CD4-positive, alpha-beta memory T cell (primary cell): ENCODE data around the gene STAB1. TPM values are rescaled to one million over a fixed set of nuclear protein-coding genes. Genes with fewer than 3 reads are reported as not detected.

ENCODE experiments used
- CTCF ChIA-PET: fragments of 350-600 bp; sonication (Branson Sonifier 250); formaldehyde crosslinking; loops from one replicate; lab custom pipeline; 2021; ENCODE audit warnings: inconsistent platforms; ENCODE audit not compliant: partially characterized antibody; lab: Charles Lee
- POLR2A ChIA-PET: fragments of 350-600 bp; sonication (Branson Sonifier 250); formaldehyde crosslinking; loops from one replicate; lab custom pipeline; 2021; ENCODE audit not compliant: partially characterized antibody; lab: Charles Lee
- DNase-seq, 5 donors: peaks; one replicate each; pipeline versions ENCODE4 v3.0.0 to v3.0.0-alpha.2; 2020 to 2022; ENCODE audit warnings: mixed read lengths in 1 of 5
- H3K27ac ChIP-seq: one replicate; pipeline ENCODE4 v1.7.0; 2013; ENCODE audit warnings: low read depth, low read length
- H3K27me3 ChIP-seq: 2 replicates; pipeline ENCODE4 v1.7.0; 2013; ENCODE audit warnings: mild to moderate bottlenecking, low read length, moderate library complexity; ENCODE audit not compliant: insufficient read depth
- H3K36me3 ChIP-seq: 2 replicates; pipeline ENCODE4 v1.7.0; 2013; ENCODE audit warnings: mild to moderate bottlenecking, low read length, moderate library complexity; ENCODE audit not compliant: insufficient read depth
- H3K4me1 ChIP-seq: 2 replicates; pipeline ENCODE4 v1.7.0; 2013; ENCODE audit warnings: mild to moderate bottlenecking, low read length, moderate library complexity; ENCODE audit not compliant: insufficient read depth
- H3K4me3 ChIP-seq, 2 donors: one replicate each; pipeline ENCODE4 v1.7.0; 2013; ENCODE audit warnings: low read length in 2 of 2, mild to moderate bottlenecking in 1 of 2
- H3K9me3 ChIP-seq, 2 donors: one replicate each; pipeline ENCODE4 v1.7.0; 2013; ENCODE audit warnings: low read length in 2 of 2, control low read depth in 1 of 2; ENCODE audit not compliant: control insufficient read depth in 1 of 2
- H3K27ac Mint-ChIP-seq, 7 donors: one replicate each; pipeline ENCODE4 v1.8.0; 2020 to 2021; ENCODE audit warnings: mixed read lengths in 7 of 7, mild to moderate bottlenecking in 6 of 7, inconsistent platforms in 3 of 7, moderate library complexity in 3 of 7
- H3K27me3 Mint-ChIP-seq, 2 donors: one replicate each; pipeline ENCODE4 v1.8.0; 2020 to 2021; ENCODE audit warnings: mixed read lengths in 2 of 2
- H3K36me3 Mint-ChIP-seq, 2 donors: one replicate each; pipeline ENCODE4 v1.8.0; 2020 to 2021; ENCODE audit warnings: mixed read lengths in 2 of 2, inconsistent platforms in 1 of 2, mild to moderate bottlenecking in 1 of 2
- H3K4me1 Mint-ChIP-seq, 4 donors: one replicate each; pipeline ENCODE4 v1.8.0; 2020 to 2021; ENCODE audit warnings: mixed read lengths in 4 of 4, mild to moderate bottlenecking in 1 of 4
- H3K4me3 Mint-ChIP-seq, 8 donors: one replicate each; pipeline ENCODE4 v1.8.0; 2020 to 2021; ENCODE audit warnings: mixed read lengths in 8 of 8, mild to moderate bottlenecking in 7 of 8, moderate library complexity in 6 of 8, inconsistent platforms in 3 of 8
- H3K9me3 Mint-ChIP-seq, 8 donors: one replicate each; pipeline ENCODE4 v1.8.0; 2020 to 2021; ENCODE audit warnings: mixed read lengths in 8 of 8, mild to moderate bottlenecking in 5 of 8, inconsistent platforms in 3 of 8, moderate library complexity in 1 of 8
- intact Hi-C: fragments of 100-400 bp; cut with micrococcal nuclease; formaldehyde crosslinking; loops from one replicate; pipeline ENCODE4 v1.15.1; 2023
- polyA plus RNA-seq, 2 donors: library from polyadenylated mRNA; unstranded; fragments of 300-500 nt; fragmentation: Illumina TruSeq; gene quantifications; one replicate each; pipeline ENCODE4 v1.2.3, GENCODE V29; 2021
- total RNA-seq, 2 experiments: library from RNA; stranded (reverse); gene quantifications; one replicate each; pipeline ENCODE4 v1.2.3, GENCODE V29; 2021

STAB1 gene
- total and polyA plus RNA-seq, 4 experiments from 2014 or later, result 11.3 to 13.9 TPM; not detected in 2

DNA sequence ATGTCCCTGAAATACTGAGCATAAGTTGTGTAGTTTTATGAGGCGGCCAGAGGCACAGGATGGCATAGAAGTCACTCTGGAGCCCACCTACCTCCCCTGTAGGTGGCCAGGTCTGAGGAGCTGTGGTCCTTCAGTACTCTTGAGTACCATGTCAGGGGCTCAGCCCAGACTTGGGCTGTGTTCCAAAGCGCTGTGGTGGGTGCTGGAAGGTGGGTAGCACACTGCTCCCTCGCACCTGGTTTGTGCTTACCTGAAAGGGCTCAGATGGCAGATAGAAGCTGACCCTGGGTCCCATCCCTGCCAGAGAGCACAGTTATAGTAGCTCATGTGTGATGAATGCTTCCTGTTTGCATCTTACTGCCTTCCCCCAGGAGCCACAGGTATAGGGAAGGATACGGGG lies 24.2 kb upstream of the STAB1 start:
- H3K4me1 Mint-ChIP-seq, result peaks cover 0 to 12% (median 4%) of the 10 kb centered on the region in 4 donors
- intact Hi-C loops, result no loop called here
- DNase-seq, result no peak
- H3K27ac ChIP-seq, result no peak overlapping the region
- ChIA-PET POLR2A (no interaction called here), CTCF (no interaction called here)
- peaks cover 62% of the 10 kb centered on the region for H3K36me3 ChIP-seq
- peak overlapping the region in 2 of 7 donors; percentile 8 to 25 for H3K27ac Mint-ChIP-seq
- peaks cover 0 to 2% (median 0%) of the 10 kb centered on the region in 8 donors for H3K9me3 Mint-ChIP-seq
- no peak overlapping the region for H3K4me3 Mint-ChIP-seq
- H3K27me3 ChIP-seq, result no peaks in the 10 kb centered on the region
- no peaks in the 10 kb centered on the region for H3K27me3 Mint-ChIP-seq
- H3K36me3 Mint-ChIP-seq, result peaks cover 28 to 51% of the 10 kb centered on the region in 2 donors
- H3K9me3 ChIP-seq, result no peaks in the 10 kb centered on the region
- no peaks in the 10 kb centered on the region for H3K4me1 ChIP-seq
- no peak overlapping the region for H3K4me3 ChIP-seq

DNA sequence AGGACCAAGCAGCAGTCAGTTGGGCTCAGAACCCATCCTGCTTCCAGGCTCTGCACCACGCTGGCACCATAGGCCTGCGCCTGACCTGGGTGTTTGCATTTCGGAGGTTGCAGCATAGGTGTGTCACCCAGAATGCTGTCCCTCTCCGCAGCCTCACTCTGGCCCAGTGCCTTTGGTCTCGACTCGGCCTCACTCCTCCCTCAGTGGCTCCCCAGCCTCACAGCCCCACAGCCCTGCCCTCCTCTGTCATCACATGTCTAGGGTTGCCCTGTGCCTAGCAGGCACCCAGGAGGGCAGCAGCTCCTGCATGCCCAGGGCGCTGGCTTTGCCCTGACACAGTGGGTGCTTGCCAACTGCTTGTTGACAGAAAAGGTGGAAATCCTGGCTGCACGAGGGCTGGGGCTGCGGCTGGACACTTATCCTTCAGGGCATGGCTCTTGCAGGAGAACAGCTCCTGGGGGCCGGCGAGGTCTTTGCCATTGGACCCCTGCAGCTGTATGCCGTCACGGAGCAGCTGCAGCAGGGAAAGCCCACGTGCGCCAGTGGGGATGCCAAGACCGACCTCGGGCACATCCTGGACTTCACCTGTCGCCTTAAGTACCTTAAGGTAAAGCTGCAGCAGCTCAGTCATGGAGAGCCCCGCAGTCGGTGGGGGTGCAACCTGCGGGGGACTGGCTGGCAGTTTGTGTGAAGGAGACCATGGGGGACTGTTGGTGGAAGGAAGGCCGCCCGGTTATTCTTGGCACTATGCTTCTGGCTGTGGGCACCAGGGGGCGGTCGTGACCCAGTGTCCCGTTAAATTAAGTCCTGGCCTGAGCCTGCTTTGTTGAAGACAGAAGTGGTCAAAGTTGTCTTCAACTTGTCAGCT lies 23.5 kb upstream of the STAB1 start:
- H3K4me3 ChIP-seq, result no peak overlapping the region
- Mint-ChIP-seq H3K4me1 (peaks cover 0 to 11% (median 4%) of the 10 kb centered on the region in 4 donors), H3K4me3 (no peak overlapping the region), H3K27me3 (no peaks in the 10 kb centered on the region), H3K9me3 (peaks cover 0 to 2% (median 0%) of the 10 kb centered on the region in 8 donors), H3K36me3 (peaks cover 28 to 52% of the 10 kb centered on the region in 2 donors), H3K27ac (no peak overlapping the region)
- intact Hi-C loops, result no loop called here
- no peaks in the 10 kb centered on the region for H3K27me3 ChIP-seq
- no peak overlapping the region for H3K27ac ChIP-seq
- POLR2A ChIA-PET, result no interaction called here
- CTCF ChIA-PET, result interaction anchor here (1.6 to 1.9 kb wide), 2 partner anchors 43 to 179 kb away, joined by 4 read pairs; no protein-coding TSS in a partner anchor
- H3K36me3 ChIP-seq, result peaks cover 67% of the 10 kb centered on the region
- H3K4me1 ChIP-seq, result no peaks in the 10 kb centered on the region
- no peak for DNase-seq
- no peaks in the 10 kb centered on the region for H3K9me3 ChIP-seq

- POLR2A ChIA-PET, result interaction anchor here (0.6 kb wide), 1 partner anchor 60 kb away, joined by 3 read pairs; no protein-coding TSS in a partner anchor
- Mint-ChIP-seq H3K9me3 (peaks cover 0 to 2% (median 0%) of the 10 kb centered on the region in 8 donors), H3K27me3 (no peaks in the 10 kb centered on the region), H3K4me3 (no peak overlapping the region), H3K36me3 (peaks cover 28 to 56% of the 10 kb centered on the region in 2 donors), H3K27ac (no peak overlapping the region), H3K4me1 (peaks cover 0 to 11% (median 4%) of the 10 kb centered on the region in 4 donors)
- Histone ChIP-seq H3K4me1 (no peaks in the 10 kb centered on the region), H3K9me3 (no peaks in the 10 kb centered on the region), H3K36me3 (peaks cover 72% of the 10 kb centered on the region), H3K27me3 (no peaks in the 10 kb centered on the region), H3K27ac (no peak overlapping the region), H3K4me3 (no peak overlapping the region)
- intact Hi-C loops, result no loop called here
- CTCF ChIA-PET, result interaction anchor here (1.6 to 1.9 kb wide), 2 partner anchors 44 to 178 kb away, joined by 4 read pairs; no protein-coding TSS in a partner anchor
- DNase-seq, result no peak
These were observed 22.7 kb upstream of the STAB1 start for GRCh38 chr3:52472239-52473000.

GRCh38 chr3:52473026-52473425 lies 22.1 kb upstream of the STAB1 start:
- Mint-ChIP-seq H3K36me3 (peaks cover 30 to 59% of the 10 kb centered on the region in 2 donors), H3K27me3 (no peaks in the 10 kb centered on the region), H3K9me3 (peaks cover 0 to 2% (median 0%) of the 10 kb centered on the region in 8 donors), H3K4me3 (no peak overlapping the region), H3K4me1 (peaks cover 0 to 10% (median 4%) of the 10 kb centered on the region in 4 donors), H3K27ac (no peak overlapping the region)
- no peak overlapping the region for H3K27ac ChIP-seq
- CTCF ChIA-PET, result interaction anchor here (1.2 to 1.9 kb wide), 2 partner anchors 9 to 45 kb away, joined by 3 to 4 read pairs; no protein-coding TSS in a partner anchor
- DNase-seq, result no peak
- H3K36me3 ChIP-seq, result peaks cover 75% of the 10 kb centered on the region
- no peak overlapping the region for H3K4me3 ChIP-seq
- no peaks in the 10 kb centered on the region for H3K27me3 ChIP-seq
- POLR2A ChIA-PET, result interaction anchor here (0.6 kb wide), 1 partner anchor 61 kb away, joined by 3 read pairs; no protein-coding TSS in a partner anchor
- intact Hi-C loops, result no loop called here
- no peaks in the 10 kb centered on the region for H3K4me1 ChIP-seq
- no peaks in the 10 kb centered on the region for H3K9me3 ChIP-seq

- Histone ChIP-seq H3K27ac (no peak overlapping the region), H3K4me3 (no peak overlapping the region), H3K4me1 (no peaks in the 10 kb centered on the region), H3K27me3 (no peaks in the 10 kb centered on the region), H3K36me3 (peaks cover 84% of the 10 kb centered on the region), H3K9me3 (no peaks in the 10 kb centered on the region)
- DNase-seq, result no peak
- CTCF ChIA-PET, result no interaction called here
- no peaks in the 10 kb centered on the region for H3K9me3 Mint-ChIP-seq
- H3K27ac Mint-ChIP-seq, result peak overlapping the region in 1 of 7 donors; percentile 48
- intact Hi-C loops, result no loop called here
- POLR2A ChIA-PET, result no interaction called here
- peaks cover 47 to 76% of the 10 kb centered on the region in 2 donors for H3K36me3 Mint-ChIP-seq
- peaks cover 0 to 3% (median 0%) of the 10 kb centered on the region in 4 donors for H3K4me1 Mint-ChIP-seq
- H3K4me3 Mint-ChIP-seq, result no peak overlapping the region
- H3K27me3 Mint-ChIP-seq, result no peaks in the 10 kb centered on the region
These were observed 17.9 kb upstream of the STAB1 start for GRCh38 chr3:52477076-52477795.

DNA sequence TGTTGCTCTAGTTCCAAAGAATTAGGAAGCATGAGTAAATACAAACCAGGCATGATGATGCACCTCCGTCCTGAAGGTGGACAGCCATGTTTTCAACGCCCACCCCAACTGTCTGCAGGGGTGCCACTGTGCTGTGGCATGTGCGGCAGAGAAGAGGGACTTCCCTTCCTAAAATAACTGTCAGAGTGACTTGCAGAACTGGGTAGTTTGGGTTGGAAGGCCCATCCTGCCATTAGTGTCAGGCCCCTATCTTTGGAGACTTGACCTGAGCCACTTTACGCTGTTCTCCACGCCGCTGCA lies 17.4 kb upstream of the STAB1 start:
- peaks cover 0 to 3% (median 0%) of the 10 kb centered on the region in 4 donors for H3K4me1 Mint-ChIP-seq
- intact Hi-C loops, result no loop called here
- Histone ChIP-seq H3K4me1 (no peaks in the 10 kb centered on the region), H3K36me3 (peaks cover 79% of the 10 kb centered on the region), H3K27me3 (no peaks in the 10 kb centered on the region), H3K27ac (no peak overlapping the region), H3K9me3 (no peaks in the 10 kb centered on the region), H3K4me3 (no peak overlapping the region)
- CTCF ChIA-PET, result no interaction called here
- peaks cover 51 to 74% of the 10 kb centered on the region in 2 donors for H3K36me3 Mint-ChIP-seq
- no peak for DNase-seq
- POLR2A ChIA-PET, result no interaction called here
- H3K27me3 Mint-ChIP-seq, result no peaks in the 10 kb centered on the region
- H3K27ac Mint-ChIP-seq, result no peak overlapping the region
- H3K9me3 Mint-ChIP-seq, result no peaks in the 10 kb centered on the region
- no peak overlapping the region for H3K4me3 Mint-ChIP-seq
